ENCODE data around the gene MAB21L1. TPM values are rescaled to one million over a fixed set of nuclear protein-coding genes. Genes with fewer than 3 reads are reported as not detected.

The MAB21L1 gene
- total RNA-seq, 1 donor from 2014 or later: not detected

- no peak for DNase-seq (ENCODE audit: low read depth)
- Histone ChIP-seq H3K36me3 (ENCODE audit: control insufficient read depth, insufficient read depth, low read length) (no peaks in the 10 kb centered on the region), H3K4me3 (ENCODE audit: low read depth, low read length) (no peak overlapping the region), H3K27me3 (ENCODE audit: control insufficient read depth, insufficient read depth, low read length) (peaks cover 48% of the 10 kb centered on the region)
- TF ChIP-seq CTCF (IDR thresholded peaks at IDR 0.05; ENCODE audit: insufficient read depth, low read length, poor library complexity, severe bottlenecking): no peak
Measured at GRCh38 chr13:35478271-35479037, 2.0 kb upstream of the MAB21L1 start.

GRCh38 chr13:35477386-35477946 lies 977 bp upstream of the MAB21L1 start:
- H3K4me3 ChIP-seq (ENCODE audit: low read depth, low read length): no peak overlapping the region
- TF ChIP-seq CTCF (IDR thresholded peaks at IDR 0.05; ENCODE audit: insufficient read depth, low read length, poor library complexity, severe bottlenecking): no peak

GRCh38 chr13:35475212-35475959 lies 1.1 kb downstream of the MAB21L1 start:
- no peak for DNase-seq (ENCODE audit: low read depth)
- Histone ChIP-seq H3K36me3 (ENCODE audit: control insufficient read depth, insufficient read depth, low read length) (no peaks in the 10 kb centered on the region), H3K27me3 (ENCODE audit: control insufficient read depth, insufficient read depth, low read length) (peaks cover 68% of the 10 kb centered on the region), H3K4me3 (ENCODE audit: low read depth, low read length) (peak overlapping the region; percentile 24)
- TF ChIP-seq CTCF (IDR thresholded peaks at IDR 0.05; ENCODE audit: insufficient read depth, low read length, poor library complexity, severe bottlenecking): no peak

More at GRCh38 chr13:35477386-35477946, 977 bp upstream of the MAB21L1 start:
- Histone ChIP-seq H3K27me3 (ENCODE audit: control insufficient read depth, insufficient read depth, low read length) (peaks cover 48% of the 10 kb centered on the region), H3K36me3 (ENCODE audit: control insufficient read depth, insufficient read depth, low read length) (no peaks in the 10 kb centered on the region)
- DNase-seq (ENCODE audit: low read depth): no peak

- no peak for TF ChIP-seq CTCF (IDR thresholded peaks at IDR 0.05; ENCODE audit: insufficient read depth, low read length, poor library complexity, severe bottlenecking)
- peaks cover 71% of the 10 kb centered on the region for H3K27me3 ChIP-seq (ENCODE audit: control insufficient read depth, insufficient read depth, low read length)
- no peaks in the 10 kb centered on the region for H3K36me3 ChIP-seq (ENCODE audit: control insufficient read depth, insufficient read depth, low read length)
- DNase-seq (ENCODE audit: low read depth): no peak
- no peak overlapping the region for H3K4me3 ChIP-seq (ENCODE audit: low read depth, low read length)
Measured at GRCh38 chr13:35474496-35475211, 1.8 kb downstream of the MAB21L1 start.

- Histone ChIP-seq H3K4me3 (ENCODE audit: low read depth, low read length) (no peak overlapping the region), H3K27me3 (ENCODE audit: control insufficient read depth, insufficient read depth, low read length) (peaks cover 68% of the 10 kb centered on the region), H3K36me3 (ENCODE audit: control insufficient read depth, insufficient read depth, low read length) (no peaks in the 10 kb centered on the region)
- DNase-seq (ENCODE audit: low read depth): no peak
- TF ChIP-seq CTCF (IDR thresholded peaks at IDR 0.05; ENCODE audit: insufficient read depth, low read length, poor library complexity, severe bottlenecking): no peak
Measured at GRCh38 chr13:35473802-35474201, 2.7 kb downstream of the MAB21L1 start.
